HG03060 (cell line): Measurements from ENCODE around the gene PKD1L1.
"Not testable (repeated sequence)": the region's sequence is repeated elsewhere in the genome, so short reads cannot be mapped to it uniquely, and the experiment has no call there.

Experiments used
- ATAC-seq: cut with Tn5 transposase; IDR thresholded peaks from one replicate; pipeline ENCODE4 v1.9.1; 2021; ENCODE audit warnings: low read depth, moderate number of reproducible peaks; ENCODE audit not compliant: unreplicated experiment

PKD1L1 gene, protein sequence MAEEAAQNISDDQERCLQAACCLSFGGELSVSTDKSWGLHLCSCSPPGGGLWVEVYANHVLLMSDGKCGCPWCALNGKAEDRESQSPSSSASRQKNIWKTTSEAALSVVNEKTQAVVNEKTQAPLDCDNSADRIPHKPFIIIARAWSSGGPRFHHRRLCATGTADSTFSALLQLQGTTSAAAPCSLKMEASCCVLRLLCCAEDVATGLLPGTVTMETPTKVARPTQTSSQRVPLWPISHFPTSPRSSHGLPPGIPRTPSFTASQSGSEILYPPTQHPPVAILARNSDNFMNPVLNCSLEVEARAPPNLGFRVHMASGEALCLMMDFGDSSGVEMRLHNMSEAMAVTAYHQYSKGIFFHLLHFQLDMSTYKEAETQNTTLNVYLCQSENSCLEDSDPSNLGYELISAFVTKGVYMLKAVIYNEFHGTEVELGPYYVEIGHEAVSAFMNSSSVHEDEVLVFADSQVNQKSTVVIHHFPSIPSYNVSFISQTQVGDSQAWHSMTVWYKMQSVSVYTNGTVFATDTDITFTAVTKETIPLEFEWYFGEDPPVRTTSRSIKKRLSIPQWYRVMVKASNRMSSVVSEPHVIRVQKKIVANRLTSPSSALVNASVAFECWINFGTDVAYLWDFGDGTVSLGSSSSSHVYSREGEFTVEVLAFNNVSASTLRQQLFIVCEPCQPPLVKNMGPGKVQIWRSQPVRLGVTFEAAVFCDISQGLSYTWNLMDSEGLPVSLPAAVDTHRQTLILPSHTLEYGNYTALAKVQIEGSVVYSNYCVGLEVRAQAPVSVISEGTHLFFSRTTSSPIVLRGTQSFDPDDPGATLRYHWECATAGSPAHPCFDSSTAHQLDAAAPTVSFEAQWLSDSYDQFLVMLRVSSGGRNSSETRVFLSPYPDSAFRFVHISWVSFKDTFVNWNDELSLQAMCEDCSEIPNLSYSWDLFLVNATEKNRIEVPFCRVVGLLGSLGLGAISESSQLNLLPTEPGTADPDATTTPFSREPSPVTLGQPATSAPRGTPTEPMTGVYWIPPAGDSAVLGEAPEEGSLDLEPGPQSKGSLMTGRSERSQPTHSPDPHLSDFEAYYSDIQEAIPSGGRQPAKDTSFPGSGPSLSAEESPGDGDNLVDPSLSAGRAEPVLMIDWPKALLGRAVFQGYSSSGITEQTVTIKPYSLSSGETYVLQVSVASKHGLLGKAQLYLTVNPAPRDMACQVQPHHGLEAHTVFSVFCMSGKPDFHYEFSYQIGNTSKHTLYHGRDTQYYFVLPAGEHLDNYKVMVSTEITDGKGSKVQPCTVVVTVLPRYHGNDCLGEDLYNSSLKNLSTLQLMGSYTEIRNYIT (N-terminal part only)

DNA sequence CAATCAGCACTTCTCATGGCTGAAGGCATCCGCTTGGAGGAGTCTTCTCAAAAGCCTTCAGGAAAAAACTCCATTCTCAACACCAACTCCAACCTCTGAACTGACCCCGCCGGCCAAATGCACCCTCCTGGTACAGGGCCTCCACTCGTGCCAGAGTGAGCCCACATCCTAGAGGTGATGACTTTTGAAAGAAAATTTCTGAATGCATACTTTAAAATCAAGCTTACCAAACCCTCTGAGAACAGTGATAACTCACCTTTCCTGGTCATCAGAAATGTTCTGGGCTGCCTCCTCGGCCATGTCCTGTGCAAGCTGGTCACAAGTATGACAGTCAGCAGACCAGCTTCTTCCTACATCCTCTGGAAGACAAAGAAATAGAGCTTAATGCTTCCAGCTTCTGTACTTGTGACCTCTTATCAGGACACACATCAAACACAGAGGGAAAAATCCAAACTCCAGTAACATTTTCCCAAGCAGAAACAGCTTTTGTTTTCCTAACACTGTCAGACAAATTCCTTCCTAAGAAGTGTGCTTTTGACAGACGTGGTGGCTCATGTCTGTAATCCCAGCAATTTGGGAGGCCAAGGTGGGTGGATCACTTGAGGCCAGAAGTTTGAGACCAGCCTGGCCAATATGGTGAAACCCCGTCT lies at the start of gene PKD1L1:
TSS of gene PKD1L1 (minus strand) at position 326 of the 650 bp plus-strand sequence. CDS start at position 300, 26 bp downstream.
- ATAC-seq: no peak

DNA sequence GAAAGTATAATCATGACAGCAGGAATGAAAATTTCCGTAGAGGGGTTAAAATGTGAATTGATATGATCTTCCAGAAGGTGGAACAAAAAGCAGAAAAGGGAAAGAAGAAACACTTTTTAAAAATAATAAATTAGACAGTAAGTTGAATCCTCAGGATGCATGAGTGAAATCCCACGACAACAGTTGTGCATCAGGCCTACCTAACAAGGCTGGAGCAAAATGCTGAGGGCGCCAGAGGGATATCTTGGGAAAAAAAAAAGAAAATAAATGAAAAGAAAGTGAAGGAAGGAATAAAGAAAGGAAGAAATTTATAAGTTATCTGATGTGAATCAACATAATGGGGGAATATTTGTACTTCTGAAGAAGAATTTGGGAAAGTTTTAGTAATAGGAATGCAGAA lies 44.2 kb upstream of the PKD1L1 start:
- ATAC-seq: no peak

DNA sequence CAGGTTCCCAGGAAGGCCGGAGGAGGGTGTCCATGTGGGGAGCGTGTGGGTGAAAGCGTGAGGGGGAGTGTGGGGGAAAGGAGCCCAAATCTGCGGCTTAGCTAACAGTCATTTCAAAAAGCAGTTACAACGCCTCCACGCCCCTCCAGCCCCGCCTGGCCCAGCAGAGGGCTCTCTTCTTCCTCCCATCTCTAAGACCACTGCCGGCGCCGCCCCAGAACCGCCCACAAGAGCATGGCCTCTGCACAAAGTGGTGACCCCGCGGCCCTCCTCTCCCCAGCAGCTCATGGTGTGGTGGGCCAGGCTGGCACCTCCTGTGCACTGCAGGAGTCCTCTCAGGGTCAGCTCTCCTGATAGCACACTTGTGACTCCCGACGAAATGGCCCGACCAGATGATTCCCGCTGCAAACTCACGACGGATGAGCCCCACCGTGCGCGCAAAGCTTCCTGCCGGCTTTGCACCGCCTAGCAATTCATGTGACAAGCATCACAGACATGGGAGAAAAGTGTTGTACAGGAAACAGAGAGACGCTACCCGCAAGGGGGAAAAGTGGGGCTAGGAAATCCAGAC lies 43.6 kb upstream of the PKD1L1 start:
- ATAC-seq: peak; percentile 91

DNA sequence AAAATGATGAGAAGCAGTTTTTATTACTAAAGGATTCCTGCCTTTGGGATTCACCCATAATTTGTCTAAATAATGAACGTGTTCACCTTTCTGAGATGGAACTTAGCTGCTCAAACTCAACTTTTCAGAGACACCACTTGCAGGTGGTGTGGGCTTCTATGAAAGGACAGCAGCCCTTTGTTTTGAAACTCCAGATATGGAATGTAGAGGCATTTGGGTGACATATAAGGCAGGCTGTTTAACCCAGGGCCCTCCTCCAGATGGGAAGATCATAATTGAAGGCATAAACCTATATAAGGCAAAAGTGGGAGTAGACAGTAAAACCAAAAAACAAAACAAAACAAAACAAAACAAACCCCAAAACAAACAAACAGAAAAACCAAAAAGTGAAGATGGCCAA lies 43.0 kb upstream of the PKD1L1 start:
- no peak for ATAC-seq

DNA sequence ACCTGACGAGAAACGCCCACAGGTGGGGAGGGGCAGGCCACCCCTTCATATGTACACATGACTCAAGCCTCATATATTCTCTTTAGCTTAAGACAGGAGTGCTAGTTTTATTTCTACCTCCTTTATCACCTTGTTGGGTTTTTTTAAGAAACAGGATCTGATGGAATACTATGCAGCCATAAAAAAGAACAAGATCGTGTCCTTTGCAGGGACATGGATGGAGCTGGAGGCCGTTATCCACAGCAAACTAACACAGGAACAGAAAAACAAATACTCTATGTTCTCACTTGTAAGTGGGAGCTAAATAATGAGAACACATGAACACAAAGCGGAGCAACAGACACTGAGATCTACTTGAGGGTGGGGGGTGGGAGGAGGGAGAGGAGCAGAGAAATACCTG lies 42.3 kb upstream of the PKD1L1 start:
- ATAC-seq: no peak

DNA sequence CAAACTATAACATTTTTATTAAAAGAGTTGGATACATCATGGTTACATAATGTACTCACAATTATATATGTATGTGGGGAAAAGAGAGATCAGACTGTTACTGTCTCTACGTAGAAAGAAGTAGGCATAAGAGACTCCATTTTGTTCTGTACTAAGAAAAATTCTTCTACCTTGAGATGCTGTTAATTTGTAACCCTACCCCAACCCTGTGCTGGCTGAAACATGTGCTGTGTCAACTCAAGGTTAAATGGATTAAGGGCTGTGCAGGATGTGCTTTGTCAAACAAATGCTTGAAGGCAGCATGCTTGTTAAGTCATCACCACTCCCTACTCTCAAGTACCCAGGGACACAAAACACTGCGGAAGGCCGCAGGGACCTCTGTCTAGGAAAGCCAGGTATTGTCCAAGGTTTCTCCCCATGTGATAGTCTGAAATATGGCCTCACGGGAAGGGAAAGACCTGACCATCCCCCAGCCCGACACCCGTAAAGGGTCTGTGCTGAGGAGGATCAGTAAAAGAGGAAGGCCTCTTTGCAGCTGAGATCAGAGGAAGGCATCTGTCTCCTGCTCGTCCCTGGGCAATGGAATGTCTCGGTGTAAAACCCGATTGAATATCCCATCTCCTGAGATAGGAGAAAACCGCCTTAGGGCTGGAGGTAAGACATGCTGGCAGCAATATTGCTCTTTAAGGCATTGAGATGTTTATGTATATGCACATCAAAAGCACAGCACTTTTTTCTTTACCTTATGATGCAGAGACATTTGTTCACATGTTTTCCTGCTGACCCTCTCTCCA lies 41.5 kb upstream of the PKD1L1 start:
- ATAC-seq: not testable (repeated sequence)

DNA sequence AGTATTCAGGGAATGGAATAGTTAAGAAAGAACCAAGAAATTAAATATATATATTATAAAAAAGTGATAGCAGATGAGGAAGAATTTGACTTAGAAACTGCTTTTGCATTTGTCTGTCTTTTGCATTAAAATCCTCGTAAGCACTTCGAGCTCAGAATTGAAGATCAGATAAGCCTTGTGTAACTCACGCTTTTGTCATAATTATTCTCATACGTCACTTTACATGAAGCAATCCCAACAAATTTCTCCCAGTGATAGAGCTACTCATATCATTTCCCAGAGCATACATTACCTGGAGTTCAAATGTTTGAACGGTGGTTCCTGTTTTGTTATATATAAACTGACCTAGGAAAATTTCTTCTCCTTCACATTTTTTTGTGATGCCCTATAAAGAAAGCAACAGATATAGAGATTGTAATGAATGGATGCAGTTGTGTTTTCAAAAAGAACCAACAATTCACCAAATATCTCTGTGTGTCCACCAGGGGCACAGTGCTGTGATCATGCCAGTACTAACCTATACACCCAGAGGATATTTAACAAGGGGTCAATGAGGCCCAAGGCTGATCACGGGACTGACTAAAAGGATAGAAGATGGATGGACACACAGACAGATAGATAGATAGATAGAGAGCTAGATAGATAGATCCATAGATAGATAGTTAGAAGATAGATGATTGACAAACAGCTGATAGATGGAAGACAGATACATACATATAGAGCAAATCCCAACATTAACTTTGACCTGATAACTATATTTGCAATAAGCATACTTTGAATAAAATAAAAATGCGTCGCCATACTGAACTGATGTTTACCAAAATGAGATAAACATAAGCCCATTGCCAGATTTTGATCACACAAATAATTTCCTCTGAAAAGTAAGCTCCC lies 40.5 kb upstream of the PKD1L1 start:
- ATAC-seq: no peak

DNA sequence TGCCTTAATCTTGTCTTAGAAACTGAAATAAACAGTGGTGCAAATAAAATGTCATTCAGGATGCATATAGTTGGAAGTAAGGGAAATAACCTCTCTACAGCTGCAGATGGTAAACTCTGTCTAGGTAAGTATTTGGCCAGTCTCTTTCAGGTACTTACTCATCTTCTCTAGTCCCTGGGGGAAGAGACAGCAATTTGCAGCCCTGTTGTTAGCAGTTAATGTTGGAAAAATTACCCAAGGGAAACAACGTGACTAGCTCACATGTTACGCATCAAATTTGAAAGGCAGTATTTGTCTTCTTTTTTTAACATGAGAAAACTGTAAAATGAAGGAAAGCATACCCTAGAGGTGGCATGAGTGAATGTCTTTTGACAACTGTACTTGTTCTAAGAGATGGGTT lies 34.3 kb upstream of the PKD1L1 start:
- ATAC-seq: no peak

DNA sequence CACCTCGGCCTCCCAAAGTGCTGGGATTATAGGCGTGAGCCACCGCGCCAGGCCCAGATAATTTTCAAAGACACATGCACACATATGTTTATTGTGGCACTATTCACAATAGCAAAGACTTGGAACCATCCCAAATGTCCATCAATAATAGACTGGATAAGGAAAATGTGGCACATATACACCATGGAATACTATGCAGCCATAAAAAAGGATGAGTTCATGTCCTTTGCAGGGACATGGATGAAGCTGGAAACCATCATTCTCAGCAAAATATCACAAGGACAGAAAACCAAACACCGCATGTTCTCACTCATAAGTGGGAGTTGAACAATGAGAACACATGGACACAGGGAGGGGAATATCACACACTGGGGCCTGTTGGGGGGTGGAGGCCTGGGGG lies 32.4 kb upstream of the PKD1L1 start:
- ATAC-seq: not testable (repeated sequence)

DNA sequence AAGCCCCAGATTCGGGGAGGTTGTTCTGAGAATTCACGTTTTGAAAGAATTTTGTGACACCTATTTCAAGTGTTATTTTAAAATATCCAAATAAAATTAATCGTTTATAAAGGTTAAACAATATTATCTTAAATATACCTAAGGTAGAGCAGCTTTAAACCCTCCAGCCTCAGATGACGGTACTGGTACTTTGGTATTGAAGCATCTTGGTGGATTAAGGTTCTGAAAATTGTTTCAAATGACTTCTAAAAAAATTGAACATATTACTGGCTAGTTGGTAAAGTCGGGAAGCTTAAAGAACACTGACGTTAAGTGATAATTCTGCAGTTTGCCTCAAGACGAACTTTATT lies 31.5 kb upstream of the PKD1L1 start:
- ATAC-seq: no peak

DNA sequence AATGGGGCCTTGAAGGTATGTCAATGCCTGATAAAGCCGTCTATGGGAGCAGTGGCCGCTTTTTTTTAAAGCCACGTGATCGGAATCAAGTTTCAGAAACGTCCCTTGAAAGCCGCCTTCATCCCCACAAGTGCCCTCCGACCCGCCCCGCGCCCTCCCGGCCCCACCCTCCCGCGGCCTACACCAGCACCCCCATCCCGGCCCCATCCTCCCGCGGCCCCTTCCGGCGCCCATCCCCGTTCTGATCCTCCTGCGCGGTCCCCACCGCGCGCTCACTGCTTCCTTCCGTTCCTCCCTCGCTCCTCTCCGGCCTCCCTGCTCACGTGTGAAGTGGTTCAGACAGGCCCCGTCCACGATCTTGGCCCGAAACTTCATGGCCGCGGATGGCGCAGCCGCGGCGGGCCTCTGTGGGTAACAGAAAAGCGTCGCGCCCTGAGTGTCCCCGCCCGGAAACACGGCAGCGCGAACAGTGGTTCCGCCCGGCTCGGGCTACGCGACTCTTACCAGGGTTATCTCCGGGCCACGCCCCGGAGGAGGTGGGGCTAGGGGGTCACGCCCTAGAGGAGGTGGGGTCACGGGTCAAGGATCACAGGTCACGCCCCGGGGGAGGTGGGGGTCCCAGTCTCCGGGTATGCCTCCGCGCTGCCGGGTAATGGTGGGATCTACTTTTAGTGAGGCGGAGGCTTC lies 31.0 kb upstream of the PKD1L1 start, which contains the start of gene HUS1:
TSS of gene HUS1 (minus strand) at position 471 of the 687 bp plus-strand sequence. CDS start at position 375, 96 bp downstream.
- ATAC-seq: peak; percentile 83

DNA sequence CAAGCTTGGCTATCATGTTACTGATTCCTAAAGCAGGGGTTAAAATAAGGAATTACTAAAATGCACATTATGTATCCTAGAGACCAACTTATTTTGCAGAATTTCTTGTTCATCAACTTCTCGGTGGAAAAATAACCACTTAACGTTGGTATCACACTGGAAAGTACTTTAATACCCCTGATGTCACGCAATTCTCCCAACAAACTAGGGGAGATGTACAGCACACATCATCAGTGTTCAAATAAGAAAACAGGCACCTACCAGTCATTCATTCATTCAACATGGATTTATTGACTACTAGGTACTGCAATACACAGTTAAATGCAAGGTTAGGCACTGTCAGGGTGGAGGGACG lies 30.5 kb upstream of the PKD1L1 start:
- no peak for ATAC-seq

DNA sequence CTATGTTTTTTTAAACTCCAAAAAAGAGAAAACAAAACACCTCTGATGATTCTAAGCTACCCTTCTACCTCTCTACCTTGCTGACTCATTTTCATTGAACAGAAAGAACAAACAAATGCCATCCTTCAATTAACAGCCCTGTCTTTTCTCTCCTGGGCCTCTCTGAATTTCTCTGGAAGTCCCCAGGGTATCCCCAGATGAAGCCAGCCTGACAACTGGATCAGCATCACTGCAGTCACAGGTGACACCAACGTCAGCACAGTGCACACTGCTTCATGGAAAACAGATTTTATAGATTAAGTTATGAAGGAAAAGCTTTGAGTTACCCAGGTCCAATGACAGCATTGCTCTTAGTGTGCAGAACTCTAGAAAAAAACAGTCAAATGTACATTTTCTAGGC lies 25.5 kb upstream of the PKD1L1 start:
- no peak for ATAC-seq

DNA sequence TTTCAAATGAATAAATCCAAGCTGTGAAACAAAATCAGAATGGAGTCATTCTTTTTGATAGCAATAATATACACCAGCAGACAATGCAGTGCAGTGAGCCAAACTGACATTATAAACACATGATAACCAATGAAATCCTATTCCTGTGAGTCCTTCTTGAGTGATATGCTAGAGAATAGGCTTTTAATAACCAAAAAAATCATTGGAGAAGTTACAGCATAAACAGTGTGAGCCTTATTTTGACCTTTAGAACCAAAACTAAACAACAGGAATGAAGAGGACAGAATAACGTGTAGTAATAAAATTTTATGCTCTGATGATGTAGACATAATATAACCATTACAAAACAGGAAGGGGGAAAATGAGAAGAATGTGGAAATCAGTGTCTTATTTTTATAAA lies 22.5 kb upstream of the PKD1L1 start:
- no peak for ATAC-seq

DNA sequence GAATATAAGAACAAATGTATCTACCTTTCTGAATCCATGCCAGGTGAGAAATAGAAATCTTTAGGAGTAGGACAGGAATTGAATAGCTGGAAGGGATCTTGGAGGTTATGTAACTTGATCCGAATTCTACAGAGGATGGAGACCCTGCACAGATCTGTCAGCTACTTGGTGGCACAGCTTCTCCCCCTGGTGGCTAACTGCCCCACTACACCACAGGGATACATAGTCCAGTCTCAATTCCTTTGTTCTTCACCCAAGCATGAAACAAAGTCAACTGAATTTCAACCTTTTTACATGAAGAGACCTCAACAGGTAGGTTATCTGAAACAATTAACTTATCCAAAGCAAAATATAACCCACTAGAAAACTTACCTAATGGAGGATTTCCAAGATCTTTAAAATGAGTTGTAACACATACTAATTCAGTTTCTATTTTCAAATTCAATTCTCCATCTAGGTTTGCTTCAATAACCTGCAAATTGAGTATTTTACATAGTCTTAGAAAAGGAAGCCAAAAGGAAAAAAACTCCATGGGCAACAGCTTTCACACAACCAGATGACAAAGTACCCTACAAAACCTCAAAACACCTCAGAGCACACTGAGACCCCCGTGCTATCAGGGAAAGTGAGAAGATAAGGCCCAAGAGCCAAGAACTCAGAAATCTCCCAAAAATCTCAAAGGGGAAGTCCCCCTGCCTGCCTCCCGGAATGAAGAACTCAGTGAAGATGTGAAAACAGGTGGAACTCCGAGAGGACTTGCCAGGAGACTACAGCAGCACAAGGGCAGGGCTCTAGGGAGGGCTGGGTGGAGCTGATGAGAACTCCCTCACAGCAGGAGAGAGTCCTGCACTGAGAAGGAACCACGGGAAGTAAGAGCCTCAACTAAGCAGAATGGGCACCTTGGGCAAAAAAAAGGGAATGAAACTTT lies 20.8 kb upstream of the PKD1L1 start:
- ATAC-seq: no peak

DNA sequence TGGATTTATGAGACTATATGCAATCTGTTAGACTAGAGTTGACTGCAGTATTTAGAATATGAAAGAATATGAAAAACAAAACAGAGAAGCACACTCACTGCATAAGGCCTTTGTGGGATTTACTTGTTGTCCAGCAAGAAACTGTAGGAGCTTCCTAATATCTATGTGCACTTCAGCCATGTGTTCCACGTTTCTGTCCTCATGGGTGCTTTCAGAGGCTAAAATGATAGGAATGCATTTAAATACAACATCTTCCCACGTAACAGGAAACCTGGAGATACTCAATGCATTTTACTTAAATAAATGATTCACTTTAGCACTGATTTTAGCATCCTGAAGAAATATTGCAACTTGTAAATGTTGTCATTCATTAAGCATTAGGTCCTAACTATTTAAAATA lies 19.4 kb upstream of the PKD1L1 start:
- no peak for ATAC-seq

DNA sequence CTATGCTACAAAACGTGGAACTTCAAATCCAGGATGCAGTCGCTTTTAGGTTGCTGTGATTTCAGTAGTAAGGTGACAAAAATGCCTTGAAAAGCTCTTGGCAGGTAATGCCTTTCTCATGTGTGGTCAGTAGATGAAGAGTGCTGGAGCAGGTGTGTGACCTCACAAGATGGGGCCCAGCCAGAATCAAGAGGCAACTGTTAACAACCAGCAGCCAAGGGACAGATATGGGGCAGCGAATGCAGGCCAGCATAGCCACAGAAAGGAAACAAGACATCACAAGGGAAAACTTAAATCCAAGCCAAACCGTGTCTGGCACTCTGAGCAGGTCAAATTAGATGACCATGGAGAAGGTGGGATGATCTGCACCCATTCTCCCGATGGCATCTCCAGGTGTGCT lies 18.9 kb upstream of the PKD1L1 start:
- no peak for ATAC-seq
